Measurements from ENCODE around the gene LRRTM3.

The LRRTM3 gene

DNA sequence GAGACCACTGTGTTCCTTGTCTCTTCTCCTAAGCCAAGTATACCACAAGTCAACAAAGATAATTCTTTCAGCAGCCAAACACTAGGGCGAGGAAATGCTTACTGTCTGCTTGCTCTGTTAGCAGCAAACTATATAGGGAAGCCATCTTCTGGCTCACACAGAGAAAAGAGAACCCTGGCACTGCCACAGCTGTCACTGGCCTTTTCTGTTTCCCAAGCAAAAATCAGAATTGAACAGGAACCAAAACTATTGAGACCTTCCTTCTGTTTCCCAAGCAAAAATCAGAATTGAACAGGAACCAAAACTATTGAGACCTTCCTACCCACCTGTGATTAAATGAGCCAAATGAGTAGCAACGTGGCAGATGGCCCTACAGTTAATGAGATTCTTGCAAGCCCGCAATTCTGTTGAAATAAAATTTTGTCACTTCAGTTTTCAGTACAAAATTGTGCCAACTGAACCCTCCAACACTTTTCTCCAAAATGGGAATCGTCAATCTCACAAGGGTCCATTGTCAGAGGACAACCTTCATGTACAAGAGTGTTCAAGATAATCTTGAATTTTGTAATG lies 54.5 kb downstream of the LRRTM3 start (continued):
- TF ChIP-seq KLF8 (tag by site-specific recombination; IDR thresholded peaks at IDR 0.05) (no peak), ZNF24 (tag by site-specific recombination; IDR thresholded peaks at IDR 0.05) (no peak)

DNA sequence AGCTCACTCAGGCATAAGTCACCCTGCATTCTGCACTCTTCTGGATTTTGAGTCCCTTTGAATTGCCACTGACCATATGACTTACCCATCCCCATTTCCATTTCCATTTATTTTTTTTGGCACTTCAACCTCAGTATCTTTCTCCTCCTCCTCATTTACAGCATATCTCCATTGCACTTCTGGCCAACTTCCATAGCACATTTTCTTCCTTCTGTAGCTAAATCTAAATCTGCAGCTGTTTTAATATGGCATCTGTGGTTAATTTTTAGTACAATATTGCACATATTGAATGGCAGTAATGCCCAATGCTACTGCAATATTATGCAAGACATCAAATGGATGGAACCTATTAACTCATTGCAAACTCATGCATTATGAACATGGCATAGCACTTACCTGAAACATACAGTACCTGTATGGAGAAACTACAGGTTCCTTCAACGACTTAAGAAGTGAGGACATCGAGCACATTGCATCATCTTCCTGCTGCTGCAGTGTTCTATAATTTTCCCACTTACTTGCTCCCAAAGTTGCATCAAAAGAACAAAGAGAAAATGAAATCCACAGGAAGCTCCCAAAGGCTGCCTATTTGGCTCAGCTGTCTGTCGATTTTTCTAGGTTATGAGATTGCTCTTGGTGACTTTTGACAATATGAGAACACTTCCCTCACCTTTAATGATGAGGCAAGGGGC lies 55.7 kb downstream of the LRRTM3 start:
- no peak overlapping the region for H3K4me3 ChIP-seq (ENCODE audit: low read depth, low read length)
- POLR2A ChIA-PET = no interaction called here
- H3K27ac ChIP-seq (ENCODE audit: extremely low read depth, low read depth, low read length) = no peak overlapping the region
- no peak for TF ChIP-seq ZNF146 (tag by site-specific recombination; IDR thresholded peaks at IDR 0.05)
- no peak for TF ChIP-seq ZNF600 (tag by site-specific recombination; IDR thresholded peaks at IDR 0.05)
- no peak for TF ChIP-seq KLF8 (tag by site-specific recombination; IDR thresholded peaks at IDR 0.05)
- TF ChIP-seq ZNF398 (tag by site-specific recombination; IDR thresholded peaks at IDR 0.05) = no peak
- TF ChIP-seq, protein P1, sequence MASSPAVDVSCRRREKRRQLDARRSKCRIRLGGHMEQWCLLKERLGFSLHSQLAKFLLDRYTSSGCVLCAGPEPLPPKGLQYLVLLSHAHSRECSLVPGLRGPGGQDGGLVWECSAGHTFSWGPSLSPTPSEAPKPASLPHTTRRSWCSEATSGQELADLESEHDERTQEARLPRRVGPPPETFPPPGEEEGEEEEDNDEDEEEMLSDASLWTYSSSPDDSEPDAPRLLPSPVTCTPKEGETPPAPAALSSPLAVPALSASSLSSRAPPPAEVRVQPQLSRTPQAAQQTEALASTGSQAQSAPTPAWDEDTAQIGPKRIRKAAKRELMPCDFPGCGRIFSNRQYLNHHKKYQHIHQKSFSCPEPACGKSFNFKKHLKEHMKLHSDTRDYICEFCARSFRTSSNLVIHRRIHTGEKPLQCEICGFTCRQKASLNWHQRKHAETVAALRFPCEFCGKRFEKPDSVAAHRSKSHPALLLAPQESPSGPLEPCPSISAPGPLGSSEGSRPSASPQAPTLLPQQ (tag by site-specific recombination; IDR thresholded peaks at IDR 0.05) = no peak
- TF ChIP-seq HIC1 (tag by site-specific recombination; IDR thresholded peaks at IDR 0.05) = no peak
- TF ChIP-seq ZNF777 (tag by site-specific recombination; IDR thresholded peaks at IDR 0.05; ENCODE audit: borderline replicate concordance) = no peak
- TF ChIP-seq ZSCAN16 (tag by site-specific recombination; IDR thresholded peaks at IDR 0.05) = no peak
- no peak for TF ChIP-seq ZNF843 (tag by site-specific recombination; IDR thresholded peaks at IDR 0.05)
- TF ChIP-seq ZNF544 (tag by site-specific recombination; IDR thresholded peaks at IDR 0.05) = no peak
- no peak for TF ChIP-seq ZNF639 (tag by site-specific recombination; IDR thresholded peaks at IDR 0.05)
- TF ChIP-seq HOXA7 (CRISPR knock-in tag; IDR thresholded peaks at IDR 0.05; ENCODE audit: borderline replicate concordance) = no peak
- no peak for TF ChIP-seq ZNF555 (tag by site-specific recombination; conservative IDR thresholded peaks at IDR 0.05)
- H3K4me1 ChIP-seq (ENCODE audit: control insufficient read depth, insufficient read depth, low read length) = peaks cover 12% of the 10 kb centered on the region
- H3K36me3 ChIP-seq (ENCODE audit: control insufficient read depth in 2 of 2, insufficient read depth in 1 of 2, low read length in 2 of 2) = no peaks in the 10 kb centered on the region
- H3K9me3 ChIP-seq (ENCODE audit: control insufficient read depth, insufficient read depth, low read depth, low read length) = no peaks in the 10 kb centered on the region
- CTCF ChIA-PET = no interaction called here

GRCh38 chr10:66982053-66982420 lies 56.2 kb downstream of the LRRTM3 start:
- no peak overlapping the region for H3K27ac ChIP-seq (ENCODE audit: extremely low read depth, low read depth, low read length)
- no peak for TF ChIP-seq ZNF24 (tag by site-specific recombination; IDR thresholded peaks at IDR 0.05)
- no peak for TF ChIP-seq ZBTB20 (tag by site-specific recombination; IDR thresholded peaks at IDR 0.05)
- TF ChIP-seq, protein P2, sequence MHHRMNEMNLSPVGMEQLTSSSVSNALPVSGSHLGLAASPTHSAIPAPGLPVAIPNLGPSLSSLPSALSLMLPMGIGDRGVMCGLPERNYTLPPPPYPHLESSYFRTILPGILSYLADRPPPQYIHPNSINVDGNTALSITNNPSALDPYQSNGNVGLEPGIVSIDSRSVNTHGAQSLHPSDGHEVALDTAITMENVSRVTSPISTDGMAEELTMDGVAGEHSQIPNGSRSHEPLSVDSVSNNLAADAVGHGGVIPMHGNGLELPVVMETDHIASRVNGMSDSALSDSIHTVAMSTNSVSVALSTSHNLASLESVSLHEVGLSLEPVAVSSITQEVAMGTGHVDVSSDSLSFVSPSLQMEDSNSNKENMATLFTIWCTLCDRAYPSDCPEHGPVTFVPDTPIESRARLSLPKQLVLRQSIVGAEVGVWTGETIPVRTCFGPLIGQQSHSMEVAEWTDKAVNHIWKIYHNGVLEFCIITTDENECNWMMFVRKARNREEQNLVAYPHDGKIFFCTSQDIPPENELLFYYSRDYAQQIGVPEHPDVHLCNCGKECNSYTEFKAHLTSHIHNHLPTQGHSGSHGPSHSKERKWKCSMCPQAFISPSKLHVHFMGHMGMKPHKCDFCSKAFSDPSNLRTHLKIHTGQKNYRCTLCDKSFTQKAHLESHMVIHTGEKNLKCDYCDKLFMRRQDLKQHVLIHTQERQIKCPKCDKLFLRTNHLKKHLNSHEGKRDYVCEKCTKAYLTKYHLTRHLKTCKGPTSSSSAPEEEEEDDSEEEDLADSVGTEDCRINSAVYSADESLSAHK (tag by site-specific recombination; IDR thresholded peaks at IDR 0.05) = no peak
- no peak for TF ChIP-seq ZNF202 (tag by site-specific recombination; IDR thresholded peaks at IDR 0.05; ENCODE audit: borderline replicate concordance)
- no peak for TF ChIP-seq BCL11A (tag by site-specific recombination; IDR thresholded peaks at IDR 0.05; ENCODE audit: low read depth)
- ChIA-PET POLR2A (no interaction called here), CTCF (no interaction called here)
- no peaks in the 10 kb centered on the region for H3K36me3 ChIP-seq (ENCODE audit: control insufficient read depth in 2 of 2, insufficient read depth in 1 of 2, low read length in 2 of 2)
- H3K4me1 ChIP-seq (ENCODE audit: control insufficient read depth, insufficient read depth, low read length) = peaks cover 12% of the 10 kb centered on the region
- H3K4me3 ChIP-seq (ENCODE audit: low read depth, low read length) = no peak overlapping the region
- no peaks in the 10 kb centered on the region for H3K9me3 ChIP-seq (ENCODE audit: control insufficient read depth, insufficient read depth, low read depth, low read length)

Data from HEK293 (cell line).